ENCODE results near the gene ZNF592.

The ZNF592 gene

GRCh38 chr15:84812842-84813241 is 64.5 kb downstream of the ZNF592 start:
- no peaks in the 10 kb centered on the region for H3K9me3 ChIP-seq (ENCODE audit: control insufficient read depth, insufficient read depth, low read depth, low read length)
- no peak overlapping the region for H3K4me3 ChIP-seq (ENCODE audit: low read depth, low read length)
- ChIA-PET POLR2A (interaction anchor here (0.6 kb wide), 1 partner anchor 95 kb away, joined by 3 read pairs; no protein-coding TSS in a partner anchor), CTCF (no interaction called here)
- TF ChIP-seq ZNF521 (tag by site-specific recombination; IDR thresholded peaks at IDR 0.05) (no peak), ZNF362 (tag by site-specific recombination; IDR thresholded peaks at IDR 0.05) (0 out of 2 replicates have a peak, but pooled peaks have one; percentile 26)
- no peak overlapping the region for H3K27ac ChIP-seq (ENCODE audit: extremely low read depth, low read depth, low read length)
- H3K36me3 ChIP-seq (ENCODE audit: control insufficient read depth in 2 of 2, insufficient read depth in 1 of 2, low read length in 2 of 2), result no peaks in the 10 kb centered on the region; a peak in 1 of 3 replicates
- 0 out of 2 replicates have a peak, but pooled peaks cover 1% of the 10 kb centered on the region for H3K4me1 ChIP-seq (ENCODE audit: control insufficient read depth, insufficient read depth, low read length)

- H3K27ac ChIP-seq (ENCODE audit: extremely low read depth, low read depth, low read length), result no peak overlapping the region
- no peak overlapping the region for H3K4me3 ChIP-seq (ENCODE audit: low read depth, low read length)
- POLR2A ChIA-PET, result no interaction called here
- TF ChIP-seq ZNF426 (tag by site-specific recombination; IDR thresholded peaks at IDR 0.05) (no peak), ZNF473 (tag by site-specific recombination; IDR thresholded peaks at IDR 0.05) (no peak), BCL11A (tag by site-specific recombination; IDR thresholded peaks at IDR 0.05; ENCODE audit: low read depth) (no peak), ZFP41 (tag by site-specific recombination; IDR thresholded peaks at IDR 0.05; ENCODE audit: borderline replicate concordance) (no peak), ZNF175 (tag by site-specific recombination; IDR thresholded peaks at IDR 0.05) (no peak), ZNF701 (tag by site-specific recombination; IDR thresholded peaks at IDR 0.05) (no peak), HOXA7 (CRISPR knock-in tag; IDR thresholded peaks at IDR 0.05; ENCODE audit: borderline replicate concordance) (no peak), ZNF324 (tag by site-specific recombination; IDR thresholded peaks at IDR 0.05) (no peak), SCRT2 (tag by site-specific recombination; IDR thresholded peaks at IDR 0.05) (no peak), ZBTB21 (tag by site-specific recombination; IDR thresholded peaks at IDR 0.05) (no peak), REPIN1 (tag by site-specific recombination; IDR thresholded peaks at IDR 0.05; ENCODE audit: low read depth) (no peak), YY1 (tag by site-specific recombination; IDR thresholded peaks at IDR 0.05) (no peak), ZNF148 (tag by site-specific recombination; IDR thresholded peaks at IDR 0.05; ENCODE audit: borderline replicate concordance) (no peak)
- TF ChIP-seq, protein P1, sequence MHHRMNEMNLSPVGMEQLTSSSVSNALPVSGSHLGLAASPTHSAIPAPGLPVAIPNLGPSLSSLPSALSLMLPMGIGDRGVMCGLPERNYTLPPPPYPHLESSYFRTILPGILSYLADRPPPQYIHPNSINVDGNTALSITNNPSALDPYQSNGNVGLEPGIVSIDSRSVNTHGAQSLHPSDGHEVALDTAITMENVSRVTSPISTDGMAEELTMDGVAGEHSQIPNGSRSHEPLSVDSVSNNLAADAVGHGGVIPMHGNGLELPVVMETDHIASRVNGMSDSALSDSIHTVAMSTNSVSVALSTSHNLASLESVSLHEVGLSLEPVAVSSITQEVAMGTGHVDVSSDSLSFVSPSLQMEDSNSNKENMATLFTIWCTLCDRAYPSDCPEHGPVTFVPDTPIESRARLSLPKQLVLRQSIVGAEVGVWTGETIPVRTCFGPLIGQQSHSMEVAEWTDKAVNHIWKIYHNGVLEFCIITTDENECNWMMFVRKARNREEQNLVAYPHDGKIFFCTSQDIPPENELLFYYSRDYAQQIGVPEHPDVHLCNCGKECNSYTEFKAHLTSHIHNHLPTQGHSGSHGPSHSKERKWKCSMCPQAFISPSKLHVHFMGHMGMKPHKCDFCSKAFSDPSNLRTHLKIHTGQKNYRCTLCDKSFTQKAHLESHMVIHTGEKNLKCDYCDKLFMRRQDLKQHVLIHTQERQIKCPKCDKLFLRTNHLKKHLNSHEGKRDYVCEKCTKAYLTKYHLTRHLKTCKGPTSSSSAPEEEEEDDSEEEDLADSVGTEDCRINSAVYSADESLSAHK (tag by site-specific recombination; IDR thresholded peaks at IDR 0.05), result no peak
- no peaks in the 10 kb centered on the region for H3K9me3 ChIP-seq (ENCODE audit: control insufficient read depth, insufficient read depth, low read depth, low read length)
- CTCF ChIA-PET, result interaction anchor here (1.1 kb wide), 1 partner anchor 24 kb away, joined by 3 read pairs; no protein-coding TSS in a partner anchor
- peaks cover 7% of the 10 kb centered on the region; the same call in 1 of the 2 replicates for H3K4me1 ChIP-seq (ENCODE audit: control insufficient read depth, insufficient read depth, low read length)
- no peaks in the 10 kb centered on the region for H3K36me3 ChIP-seq (ENCODE audit: control insufficient read depth in 2 of 2, insufficient read depth in 1 of 2, low read length in 2 of 2)
These were observed 65.0 kb downstream of the ZNF592 start for GRCh38 chr15:84813435-84813834.

- CTCF ChIA-PET, result interaction anchor here (1.1 kb wide), 1 partner anchor 24 kb away, joined by 3 read pairs; no protein-coding TSS in a partner anchor
- TF ChIP-seq, protein P2, sequence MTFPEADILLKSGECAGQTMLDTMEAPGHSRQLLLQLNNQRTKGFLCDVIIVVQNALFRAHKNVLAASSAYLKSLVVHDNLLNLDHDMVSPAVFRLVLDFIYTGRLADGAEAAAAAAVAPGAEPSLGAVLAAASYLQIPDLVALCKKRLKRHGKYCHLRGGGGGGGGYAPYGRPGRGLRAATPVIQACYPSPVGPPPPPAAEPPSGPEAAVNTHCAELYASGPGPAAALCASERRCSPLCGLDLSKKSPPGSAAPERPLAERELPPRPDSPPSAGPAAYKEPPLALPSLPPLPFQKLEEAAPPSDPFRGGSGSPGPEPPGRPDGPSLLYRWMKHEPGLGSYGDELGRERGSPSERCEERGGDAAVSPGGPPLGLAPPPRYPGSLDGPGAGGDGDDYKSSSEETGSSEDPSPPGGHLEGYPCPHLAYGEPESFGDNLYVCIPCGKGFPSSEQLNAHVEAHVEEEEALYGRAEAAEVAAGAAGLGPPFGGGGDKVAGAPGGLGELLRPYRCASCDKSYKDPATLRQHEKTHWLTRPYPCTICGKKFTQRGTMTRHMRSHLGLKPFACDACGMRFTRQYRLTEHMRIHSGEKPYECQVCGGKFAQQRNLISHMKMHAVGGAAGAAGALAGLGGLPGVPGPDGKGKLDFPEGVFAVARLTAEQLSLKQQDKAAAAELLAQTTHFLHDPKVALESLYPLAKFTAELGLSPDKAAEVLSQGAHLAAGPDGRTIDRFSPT (tag by site-specific recombination; IDR thresholded peaks at IDR 0.05), result no peak
- TF ChIP-seq ZNF624 (tag by site-specific recombination; IDR thresholded peaks at IDR 0.05), result no peak
- no peak for TF ChIP-seq ZNF747 (tag by site-specific recombination; IDR thresholded peaks at IDR 0.05)
- TF ChIP-seq, protein P3, sequence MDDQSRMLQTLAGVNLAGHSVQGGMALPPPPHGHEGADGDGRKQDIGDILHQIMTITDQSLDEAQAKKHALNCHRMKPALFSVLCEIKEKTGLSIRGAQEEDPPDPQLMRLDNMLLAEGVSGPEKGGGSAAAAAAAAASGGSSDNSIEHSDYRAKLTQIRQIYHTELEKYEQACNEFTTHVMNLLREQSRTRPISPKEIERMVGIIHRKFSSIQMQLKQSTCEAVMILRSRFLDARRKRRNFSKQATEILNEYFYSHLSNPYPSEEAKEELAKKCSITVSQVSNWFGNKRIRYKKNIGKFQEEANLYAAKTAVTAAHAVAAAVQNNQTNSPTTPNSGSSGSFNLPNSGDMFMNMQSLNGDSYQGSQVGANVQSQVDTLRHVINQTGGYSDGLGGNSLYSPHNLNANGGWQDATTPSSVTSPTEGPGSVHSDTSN (CRISPR knock-in tag; IDR thresholded peaks at IDR 0.05), result no peak
These were observed 65.5 kb downstream of the ZNF592 start for GRCh38 chr15:84813931-84814330.

More at GRCh38 chr15:84813931-84814330, 65.5 kb downstream of the ZNF592 start:
- H3K4me3 ChIP-seq (ENCODE audit: low read depth, low read length), result no peak overlapping the region
- H3K36me3 ChIP-seq (ENCODE audit: control insufficient read depth in 2 of 2, insufficient read depth in 1 of 2, low read length in 2 of 2), result no peaks in the 10 kb centered on the region
- H3K4me1 ChIP-seq (ENCODE audit: control insufficient read depth, insufficient read depth, low read length), result peaks cover 7% of the 10 kb centered on the region; the same call in 1 of the 2 replicates
- H3K9me3 ChIP-seq (ENCODE audit: control insufficient read depth, insufficient read depth, low read depth, low read length), result no peaks in the 10 kb centered on the region
- no peak overlapping the region for H3K27ac ChIP-seq (ENCODE audit: extremely low read depth, low read depth, low read length)
- POLR2A ChIA-PET, result no interaction called here
